Measurements from ENCODE around the gene PCDHGB4. TPM values are rescaled to one million over a fixed set of nuclear protein-coding genes. Genes with fewer than 3 reads are reported as not detected.
A peak's percentile ranks its signal among the peaks of the same experiment; 100 is the strongest.
"Not testable (repeated sequence)": the region's sequence is repeated elsewhere in the genome, so short reads cannot be mapped to it uniquely, and the experiment has no call there.

The PCDHGB4 gene
- 10 to 100 TPM in 1 of 2 donors, 1 to 10 TPM in 1; 6.9 to 12.1 TPM for total RNA-seq
- 1 to 10 TPM in 1 of 2 donors, under 1 TPM in 1; 0.31 to 1.0 TPM for polyA plus RNA-seq
- long read RNA-seq, donor 1, full-length matches to known transcripts, result 5 of 5 reads
- long read RNA-seq, donor 1, partial matches to known transcripts, result 0 of 5 reads
- long read RNA-seq, donor 1, other reads (novel, unspliced or antisense), result 0 of 5 reads
- long read RNA-seq, donor 2, full-length matches to known transcripts, result 3 of 3 reads
- long read RNA-seq, donor 2, partial matches to known transcripts, result 0 of 3 reads
- long read RNA-seq, donor 2, other reads (novel, unspliced or antisense), result 0 of 3 reads
- long read RNA-seq, donor 3, result 0 reads
- long read RNA-seq, donor 4, result 0 reads
- long read RNA-seq, donor 5, full-length matches to known transcripts, result 1 of 1 reads
- long read RNA-seq, donor 5, partial matches to known transcripts, result 0 of 1 reads
- long read RNA-seq, donor 5, other reads (novel, unspliced or antisense), result 0 of 1 reads

- not testable (repeated sequence) for H3K4me3 ChIP-seq; H3K27me3 ChIP-seq (ENCODE audit: control insufficient read depth in 3 of 3, insufficient read depth in 3 of 3, low read length in 2 of 3); H3K9ac ChIP-seq (ENCODE audit: insufficient read depth in 1 of 2, low read length in 2 of 2); H3K4me1 ChIP-seq (ENCODE audit: control insufficient read depth in 5 of 5, insufficient read depth in 5 of 5, low read length in 5 of 5); H3K36me3 ChIP-seq (ENCODE audit: control insufficient read depth in 4 of 4, insufficient read depth in 4 of 4, low read length in 4 of 4); H3K27ac ChIP-seq (ENCODE audit: low read depth in 1 of 2, low read length in 1 of 2)
- ATAC-seq (ENCODE audit: insufficient read depth, low FRiP score), result peak; percentile 62
- peak in 2 of 3 donors; percentile 17 to 19 for DNase-seq
- WGBS, 2 donors, result 13 to 14% methylated on average over 17 to 22 of the region's 40 CpGs
- peaks cover 3 to 48% (median 26%) of the 10 kb centered on the region in 4 donors for H3K9me3 ChIP-seq (ENCODE audit: control insufficient read depth in 4 of 4, insufficient read depth in 3 of 4, low read length in 3 of 4)
Measured at GRCh38 chr5:141387557-141388311, at the start of gene PCDHGB4. Gene PCDHGB4 (plus strand): TSS chr5:141387698. CDS start chr5:141387885, 187 bp downstream.

- no peak for ATAC-seq (ENCODE audit: insufficient read depth, low FRiP score)
- TF ChIP-seq, protein P1, sequence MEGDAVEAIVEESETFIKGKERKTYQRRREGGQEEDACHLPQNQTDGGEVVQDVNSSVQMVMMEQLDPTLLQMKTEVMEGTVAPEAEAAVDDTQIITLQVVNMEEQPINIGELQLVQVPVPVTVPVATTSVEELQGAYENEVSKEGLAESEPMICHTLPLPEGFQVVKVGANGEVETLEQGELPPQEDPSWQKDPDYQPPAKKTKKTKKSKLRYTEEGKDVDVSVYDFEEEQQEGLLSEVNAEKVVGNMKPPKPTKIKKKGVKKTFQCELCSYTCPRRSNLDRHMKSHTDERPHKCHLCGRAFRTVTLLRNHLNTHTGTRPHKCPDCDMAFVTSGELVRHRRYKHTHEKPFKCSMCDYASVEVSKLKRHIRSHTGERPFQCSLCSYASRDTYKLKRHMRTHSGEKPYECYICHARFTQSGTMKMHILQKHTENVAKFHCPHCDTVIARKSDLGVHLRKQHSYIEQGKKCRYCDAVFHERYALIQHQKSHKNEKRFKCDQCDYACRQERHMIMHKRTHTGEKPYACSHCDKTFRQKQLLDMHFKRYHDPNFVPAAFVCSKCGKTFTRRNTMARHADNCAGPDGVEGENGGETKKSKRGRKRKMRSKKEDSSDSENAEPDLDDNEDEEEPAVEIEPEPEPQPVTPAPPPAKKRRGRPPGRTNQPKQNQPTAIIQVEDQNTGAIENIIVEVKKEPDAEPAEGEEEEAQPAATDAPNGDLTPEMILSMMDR (IDR thresholded peaks at IDR 0.05; ENCODE audit: control extremely low read depth, extremely low read depth), result no peak
- DNase-seq, result peak; percentile 54 to 72 (median 71)
- Histone ChIP-seq H3K36me3 (ENCODE audit: control insufficient read depth in 4 of 4, insufficient read depth in 4 of 4, low read length in 4 of 4) (no peaks in the 10 kb centered on the region), H3K9me3 (ENCODE audit: control insufficient read depth in 4 of 4, insufficient read depth in 3 of 4, low read length in 3 of 4) (peaks cover 5 to 33% (median 20%) of the 10 kb centered on the region in 4 donors), H3K27ac (ENCODE audit: low read depth in 1 of 2, low read length in 1 of 2) (peak within 1 kb of the TSS in 1 of 2 donors; percentile 87), H3K4me1 (ENCODE audit: control insufficient read depth in 5 of 5, insufficient read depth in 5 of 5, low read length in 5 of 5) (no peaks in the 10 kb centered on the region), H3K4me3 (no peak within 1 kb of the TSS), H3K9ac (ENCODE audit: insufficient read depth in 1 of 2, low read length in 2 of 2) (no peak within 1 kb of the TSS), H3K27me3 (ENCODE audit: control insufficient read depth in 3 of 3, insufficient read depth in 3 of 3, low read length in 2 of 3) (no peaks in the 10 kb centered on the region)
- 8 to 11% methylated on average over 27 of the region's 27 CpGs for WGBS, 2 donors
Measured at GRCh38 chr5:141338538-141339306, 48.8 kb upstream of the PCDHGB4 start, which contains the start of gene PCDHGA2. Gene PCDHGA2 (plus strand): TSS chr5:141338760.

DNA sequence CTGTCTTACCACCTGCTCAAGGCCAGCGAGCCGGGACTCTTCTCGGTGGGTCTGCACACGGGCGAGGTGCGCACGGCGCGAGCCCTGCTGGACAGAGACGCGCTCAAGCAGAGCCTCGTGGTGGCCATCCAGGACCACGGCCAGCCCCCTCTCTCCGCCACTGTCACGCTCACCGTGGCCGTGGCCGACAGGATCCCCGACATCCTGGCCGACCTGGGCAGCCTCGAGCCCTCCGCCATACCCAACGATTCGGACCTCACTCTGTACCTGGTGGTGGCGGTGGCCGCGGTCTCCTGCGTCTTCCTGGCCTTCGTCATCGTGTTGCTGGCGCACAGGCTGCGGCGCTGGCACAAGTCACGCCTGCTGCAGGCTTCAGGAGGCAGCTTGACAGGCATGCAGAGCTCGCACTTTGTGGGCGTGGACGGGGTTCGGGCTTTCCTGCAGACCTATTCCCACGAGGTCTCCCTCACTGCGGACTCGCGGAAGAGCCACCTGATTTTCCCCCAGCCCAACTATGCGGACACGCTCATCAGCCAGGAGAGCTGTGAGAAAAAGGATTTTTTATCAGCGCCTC, 46.6 kb upstream of the PCDHGB4 start:
- H3K4me1 ChIP-seq (ENCODE audit: control insufficient read depth in 5 of 5, insufficient read depth in 5 of 5, low read length in 5 of 5); H3K27me3 ChIP-seq (ENCODE audit: control insufficient read depth in 3 of 3, insufficient read depth in 3 of 3, low read length in 2 of 3); ATAC-seq (ENCODE audit: insufficient read depth, low FRiP score); H3K4me3 ChIP-seq; H3K27ac ChIP-seq (ENCODE audit: low read depth in 1 of 2, low read length in 1 of 2); DNase-seq; H3K9ac ChIP-seq (ENCODE audit: insufficient read depth in 1 of 2, low read length in 2 of 2); H3K36me3 ChIP-seq (ENCODE audit: control insufficient read depth in 4 of 4, insufficient read depth in 4 of 4, low read length in 4 of 4): not testable (repeated sequence)
- peaks cover 7 to 48% (median 27%) of the 10 kb centered on the region in 4 donors for H3K9me3 ChIP-seq (ENCODE audit: control insufficient read depth in 4 of 4, insufficient read depth in 3 of 4, low read length in 3 of 4)
- 51 to 63% methylated on average over 36 to 45 of the region's 45 CpGs for WGBS, 2 donors

- TF ChIP-seq, protein P1 (IDR thresholded peaks at IDR 0.05; ENCODE audit: control extremely low read depth, extremely low read depth), result no peak
- no peak overlapping the region for H3K9ac ChIP-seq (ENCODE audit: insufficient read depth in 1 of 2, low read length in 2 of 2)
- DNase-seq (no peak), ATAC-seq (ENCODE audit: insufficient read depth, low FRiP score) (no peak)
- peaks cover under 1 to 55% (median 26%) of the 10 kb centered on the region in 4 donors for H3K9me3 ChIP-seq (ENCODE audit: control insufficient read depth in 4 of 4, insufficient read depth in 3 of 4, low read length in 3 of 4)
- no peaks in the 10 kb centered on the region for H3K4me1 ChIP-seq (ENCODE audit: control insufficient read depth in 5 of 5, insufficient read depth in 5 of 5, low read length in 5 of 5)
- H3K36me3 ChIP-seq (ENCODE audit: control insufficient read depth in 4 of 4, insufficient read depth in 4 of 4, low read length in 4 of 4), result no peaks in the 10 kb centered on the region
- no peaks in the 10 kb centered on the region for H3K27me3 ChIP-seq (ENCODE audit: control insufficient read depth in 3 of 3, insufficient read depth in 3 of 3, low read length in 2 of 3)
- H3K4me3 ChIP-seq, result no peak overlapping the region
- no peak overlapping the region for H3K27ac ChIP-seq (ENCODE audit: low read depth in 1 of 2, low read length in 1 of 2)
- 14 to 19% methylated on average over 1 of the region's 1 CpG for WGBS, 2 donors
Measured at GRCh38 chr5:141342773-141343172, 44.7 kb upstream of the PCDHGB4 start.

Data from lung (tissue), 16 donors.